Neural progenitor cell (in vitro differentiated cells): ENCODE measurements around the gene EVC. TPM values are rescaled to one million over a fixed set of nuclear protein-coding genes. Genes with fewer than 3 reads are reported as not detected.

Experiments used
- DNase-seq: peaks from one replicate; pipeline ENCODE4 v3.0.0-alpha.2; 2016; ENCODE audit warnings: low spot score
- H2AFZ ChIP-seq: fragments of 200-600 bp; sonication (generic); replicated peaks from 2 replicates; pipeline ENCODE4 v1.6.1; 2016; ENCODE audit warnings: antibody characterized with exemption
- H3F3A ChIP-seq: fragments of 200-600 bp; sonication (generic); 2 replicates; pipeline ENCODE4 v1.6.1; 2016; ENCODE audit warnings: antibody characterized with exemption, low read depth
- H3K27ac ChIP-seq: fragments of 200-600 bp; sonication (generic); 2 replicates; pipeline ENCODE4 v1.5.1; 2016; ENCODE audit warnings: mild to moderate bottlenecking
- H3K27me3 ChIP-seq: fragments of 200-600 bp; sonication (generic); 2 replicates; pipeline ENCODE4 v1.6.1; 2016; ENCODE audit warnings: mild to moderate bottlenecking, moderate library complexity
- H3K36me3 ChIP-seq: fragments of 200-600 bp; sonication (generic); 2 replicates; pipeline ENCODE4 v1.5.1; 2016
- H3K4me1 ChIP-seq: fragments of 200-600 bp; sonication (generic); 2 replicates; pipeline ENCODE4 v1.6.1; 2016; ENCODE audit warnings: mixed run types
- H3K4me2 ChIP-seq: fragments of 200-600 bp; sonication (generic); 2 replicates; pipeline ENCODE4 v1.6.1; 2016
- H3K4me3 ChIP-seq: fragments of 200-600 bp; sonication (generic); 2 replicates; pipeline ENCODE4 v1.5.1; 2016
- H3K79me2 ChIP-seq: fragments of 200-600 bp; sonication (generic); 2 replicates; pipeline ENCODE4 v1.6.1; 2016; ENCODE audit warnings: low read depth
- H3K9ac ChIP-seq: fragments of 200-600 bp; sonication (generic); 2 replicates; pipeline ENCODE4 v1.6.1; 2016
- H3K9me3 ChIP-seq: fragments of 200-600 bp; sonication (generic); 2 replicates; pipeline ENCODE4 v1.5.1; 2016; ENCODE audit warnings: low read depth
- H4K20me1 ChIP-seq: fragments of 200-600 bp; sonication (generic); 2 replicates; pipeline ENCODE4 v1.6.1; 2016; ENCODE audit warnings: low read depth
- H3K27ac Mint-ChIP-seq: 3 replicates; pipeline ENCODE4 v1.8.0; 2021; ENCODE audit warnings: mixed read lengths
- H3K27me3 Mint-ChIP-seq: 2 replicates; pipeline ENCODE4 v1.8.0; 2022; ENCODE audit warnings: low read depth, mild to moderate bottlenecking, inconsistent platforms, moderate library complexity, mixed read lengths; ENCODE audit not compliant: insufficient read depth
- H3K36me3 Mint-ChIP-seq: 3 replicates; pipeline ENCODE4 v1.8.0; 2021; ENCODE audit warnings: mixed read lengths
- H3K4me1 Mint-ChIP-seq: 3 replicates; pipeline ENCODE4 v1.8.0; 2021; ENCODE audit warnings: mixed read lengths
- H3K4me3 Mint-ChIP-seq: 3 replicates; pipeline ENCODE4 v1.8.0; 2021; ENCODE audit warnings: mild to moderate bottlenecking, moderate library complexity, mixed read lengths
- H3K9me3 Mint-ChIP-seq: 3 replicates; pipeline ENCODE4 v1.8.0; 2020; ENCODE audit warnings: mixed read lengths
- EZH2 ChIP-seq: fragments of 200-600 bp; sonication (generic); IDR thresholded peaks from 2 replicates; pipeline ENCODE4 v1.6.1; 2017; ENCODE audit warnings: antibody characterized with exemption, mild to moderate bottlenecking, moderate library complexity
- EZH2phosphoT487 ChIP-seq: fragments of 200-600 bp; sonication (generic); IDR thresholded peaks from 2 replicates; pipeline ENCODE4 v1.6.1; 2017; ENCODE audit warnings: antibody characterized with exemption
- total RNA-seq: library from RNA; depleted of rRNA; stranded (reverse); fragments of >200 nt; gene quantifications from 2 replicates; pipeline ENCODE4 v1.2.3, GENCODE V29; 2015; ENCODE audit warnings: low replicate concordance
- TF ChIP-seq, protein P1 (sequence below): fragments of 200-600 bp; sonication (generic); IDR thresholded peaks from 2 replicates; pipeline ENCODE4 v1.5.1; 2017; ENCODE audit warnings: antibody characterized with exemption, mild to moderate bottlenecking

EVC gene
- total RNA-seq, 1 donor from 2014 or later: 3.6 TPM

GRCh38 chr4:5781691-5782090, 70.7 kb downstream of the EVC start:
- Histone ChIP-seq H3K79me2 (no peaks in the 10 kb centered on the region), H3K4me3 (no peak overlapping the region), H3F3A (peaks cover 8% of the 10 kb centered on the region), H3K27me3 (no peaks in the 10 kb centered on the region), H3K36me3 (peaks cover 2% of the 10 kb centered on the region), H3K27ac (no peak overlapping the region), H4K20me1 (no peaks in the 10 kb centered on the region), H3K9me3 (peaks cover 6% of the 10 kb centered on the region), H2AFZ (no peak overlapping the region), H3K4me2 (no peak overlapping the region), H3K9ac (no peak overlapping the region), H3K4me1 (peaks cover 10% of the 10 kb centered on the region)
- no peak overlapping the region for H3K27ac Mint-ChIP-seq
- H3K9me3 Mint-ChIP-seq: peaks cover 8% of the 10 kb centered on the region
- no peaks in the 10 kb centered on the region for H3K4me1 Mint-ChIP-seq
- H3K36me3 Mint-ChIP-seq: peaks cover 23% of the 10 kb centered on the region
- H3K27me3 Mint-ChIP-seq: peaks cover 5% of the 10 kb centered on the region
- DNase-seq: no peak
- no peak overlapping the region for H3K4me3 Mint-ChIP-seq
- TF ChIP-seq EZH2phosphoT487 (no peak), EZH2 (no peak)
- TF ChIP-seq, protein P1, sequence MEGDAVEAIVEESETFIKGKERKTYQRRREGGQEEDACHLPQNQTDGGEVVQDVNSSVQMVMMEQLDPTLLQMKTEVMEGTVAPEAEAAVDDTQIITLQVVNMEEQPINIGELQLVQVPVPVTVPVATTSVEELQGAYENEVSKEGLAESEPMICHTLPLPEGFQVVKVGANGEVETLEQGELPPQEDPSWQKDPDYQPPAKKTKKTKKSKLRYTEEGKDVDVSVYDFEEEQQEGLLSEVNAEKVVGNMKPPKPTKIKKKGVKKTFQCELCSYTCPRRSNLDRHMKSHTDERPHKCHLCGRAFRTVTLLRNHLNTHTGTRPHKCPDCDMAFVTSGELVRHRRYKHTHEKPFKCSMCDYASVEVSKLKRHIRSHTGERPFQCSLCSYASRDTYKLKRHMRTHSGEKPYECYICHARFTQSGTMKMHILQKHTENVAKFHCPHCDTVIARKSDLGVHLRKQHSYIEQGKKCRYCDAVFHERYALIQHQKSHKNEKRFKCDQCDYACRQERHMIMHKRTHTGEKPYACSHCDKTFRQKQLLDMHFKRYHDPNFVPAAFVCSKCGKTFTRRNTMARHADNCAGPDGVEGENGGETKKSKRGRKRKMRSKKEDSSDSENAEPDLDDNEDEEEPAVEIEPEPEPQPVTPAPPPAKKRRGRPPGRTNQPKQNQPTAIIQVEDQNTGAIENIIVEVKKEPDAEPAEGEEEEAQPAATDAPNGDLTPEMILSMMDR: no peak

DNA sequence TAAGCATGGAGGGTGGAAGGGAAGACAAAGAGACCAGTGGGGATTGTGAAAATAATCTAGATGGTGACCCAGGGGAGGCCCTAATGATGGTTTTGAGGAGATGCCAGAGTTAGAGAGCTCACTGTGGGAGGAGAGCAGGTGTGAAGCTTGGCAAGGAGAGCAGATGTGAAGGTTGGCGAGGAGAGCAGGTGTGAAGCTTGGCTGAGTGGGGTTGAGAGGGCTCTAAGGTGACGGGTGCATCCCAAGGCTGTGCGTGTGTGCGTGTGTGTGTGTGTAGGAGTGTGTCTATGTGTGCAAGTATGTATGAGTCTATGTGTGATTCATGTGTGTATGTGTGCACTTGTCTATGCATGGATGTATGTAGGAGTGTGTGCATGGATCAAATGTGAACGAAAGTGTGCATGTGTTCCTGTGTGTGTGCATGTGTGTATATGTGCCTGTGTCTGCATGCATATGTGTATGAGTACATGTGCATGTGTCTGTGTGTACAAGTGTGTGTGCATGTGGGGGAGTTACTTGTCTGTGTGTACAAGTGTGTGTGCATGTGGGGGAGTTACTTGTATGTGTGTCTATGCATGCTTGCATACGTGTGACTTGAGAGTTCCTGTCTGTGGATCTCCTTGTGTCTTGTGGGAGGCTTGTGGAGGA, 72.0 kb downstream of the EVC start:
- no peak overlapping the region for H3K4me3 Mint-ChIP-seq
- H2AFZ ChIP-seq: no peak overlapping the region
- no peaks in the 10 kb centered on the region for H3K79me2 ChIP-seq
- no peak overlapping the region for H3K9ac ChIP-seq
- no peaks in the 10 kb centered on the region for H4K20me1 ChIP-seq
- H3K4me3 ChIP-seq: no peak overlapping the region
- no peaks in the 10 kb centered on the region for H3K9me3 ChIP-seq
- H3K4me1 ChIP-seq: peaks cover 10% of the 10 kb centered on the region
- peaks cover 6% of the 10 kb centered on the region for H3K27me3 Mint-ChIP-seq
- H3F3A ChIP-seq: peaks cover 8% of the 10 kb centered on the region
- H3K36me3 Mint-ChIP-seq: peaks cover 28% of the 10 kb centered on the region
- no peaks in the 10 kb centered on the region for H3K36me3 ChIP-seq
- TF ChIP-seq EZH2phosphoT487: no peak
- TF ChIP-seq, protein P1: no peak
- no peak for TF ChIP-seq EZH2
- DNase-seq: no peak
- no peaks in the 10 kb centered on the region for H3K9me3 Mint-ChIP-seq
- no peak overlapping the region for H3K27ac Mint-ChIP-seq
- no peak overlapping the region for H3K4me2 ChIP-seq
- no peak overlapping the region for H3K27ac ChIP-seq
- no peaks in the 10 kb centered on the region for H3K4me1 Mint-ChIP-seq
- no peaks in the 10 kb centered on the region for H3K27me3 ChIP-seq

- Histone ChIP-seq H2AFZ (no peak overlapping the region), H3K36me3 (no peaks in the 10 kb centered on the region), H3K79me2 (no peaks in the 10 kb centered on the region), H3F3A (peaks cover 8% of the 10 kb centered on the region), H3K27me3 (no peaks in the 10 kb centered on the region), H3K4me3 (no peak overlapping the region), H3K9ac (no peak overlapping the region), H3K4me1 (peaks cover 10% of the 10 kb centered on the region), H3K9me3 (no peaks in the 10 kb centered on the region), H3K4me2 (no peak overlapping the region), H4K20me1 (no peaks in the 10 kb centered on the region), H3K27ac (no peak overlapping the region)
- DNase-seq: no peak
- H3K27ac Mint-ChIP-seq: no peak overlapping the region
- no peaks in the 10 kb centered on the region for H3K9me3 Mint-ChIP-seq
- no peak overlapping the region for H3K4me3 Mint-ChIP-seq
- TF ChIP-seq, protein P1: no peak
- TF ChIP-seq EZH2 (no peak), EZH2phosphoT487 (no peak)
- H3K4me1 Mint-ChIP-seq: no peaks in the 10 kb centered on the region
- H3K36me3 Mint-ChIP-seq: peaks cover 34% of the 10 kb centered on the region
- peaks cover 7% of the 10 kb centered on the region for H3K27me3 Mint-ChIP-seq
Measured at GRCh38 chr4:5783486-5783885, 72.5 kb downstream of the EVC start.
